Fibroblast of skin of abdomen (primary cell): Measurements from ENCODE around the gene UBXN10.
A peak's percentile ranks its signal among the peaks of the same experiment; 100 is the strongest.

Source experiments
- DNase-seq: peaks from one replicate; pipeline ENCODE4 v3.0.0-alpha.2; 2013

UBXN10 gene

GRCh38 chr1:20152599-20152930, 33.3 kb upstream of the UBXN10 start:
- DNase-seq = no peak

- DNase-seq = peak; percentile 12
Measured at GRCh38 chr1:20153000-20153418, 32.9 kb upstream of the UBXN10 start.

- DNase-seq = no peak
Measured at GRCh38 chr1:20154301-20154831, 31.5 kb upstream of the UBXN10 start.

- no peak for DNase-seq
Measured at GRCh38 chr1:20158358-20159070, 27.4 kb upstream of the UBXN10 start.

- DNase-seq = no peak
Measured at GRCh38 chr1:20160034-20160433, 25.9 kb upstream of the UBXN10 start.

GRCh38 chr1:20164694-20165202, 21.1 kb upstream of the UBXN10 start:
- no peak for DNase-seq

GRCh38 chr1:20165522-20165951, 20.4 kb upstream of the UBXN10 start:
- no peak for DNase-seq

GRCh38 chr1:20166051-20166450, 19.8 kb upstream of the UBXN10 start:
- no peak for DNase-seq

GRCh38 chr1:20167126-20167525, 18.8 kb upstream of the UBXN10 start:
- DNase-seq = no peak

GRCh38 chr1:20168564-20169491, 17.1 kb upstream of the UBXN10 start:
- no peak for DNase-seq

- DNase-seq = no peak
Measured at GRCh38 chr1:20169932-20170331, 16.0 kb upstream of the UBXN10 start.

- no peak for DNase-seq
Measured at GRCh38 chr1:20172033-20172590, 13.8 kb upstream of the UBXN10 start.

- no peak for DNase-seq
Measured at GRCh38 chr1:20174937-20175666, 10.8 kb upstream of the UBXN10 start.

- DNase-seq = no peak
Measured at GRCh38 chr1:20178634-20179370, 7.1 kb upstream of the UBXN10 start.

- no peak for DNase-seq
Measured at GRCh38 chr1:20179371-20180128, 6.3 kb upstream of the UBXN10 start.

- DNase-seq = no peak
Measured at GRCh38 chr1:20180129-20180843, 5.6 kb upstream of the UBXN10 start.

GRCh38 chr1:20180844-20181207, 5.1 kb upstream of the UBXN10 start:
- no peak for DNase-seq

GRCh38 chr1:20182415-20182814, 3.5 kb upstream of the UBXN10 start:
- DNase-seq = no peak

GRCh38 chr1:20183035-20183434, 2.9 kb upstream of the UBXN10 start:
- no peak for DNase-seq

GRCh38 chr1:20183616-20184271, 2.2 kb upstream of the UBXN10 start:
- DNase-seq = no peak
